ENCODE measurements around the gene PLA2G2A. TPM values are rescaled to one million over a fixed set of nuclear protein-coding genes. Genes with fewer than 3 reads are reported as not detected.

Gene PLA2G2A
- total RNA-seq, 6 experiments from 2014 or later, result 109 to 1,136 (median 151) TPM

- no peaks in the 10 kb centered on the region for H3K4me1 ChIP-seq
- no peaks in the 10 kb centered on the region for H3K36me3 ChIP-seq
- DNase-seq (no peak), ATAC-seq (no peak)
- WGBS (ENCODE audit: insufficient coverage, low coverage, low lambda C conversion rate, missing lambda C conversion rate), result 29% methylated on average over 2 of the region's 2 CpGs
- no peaks in the 10 kb centered on the region for H3K9me3 ChIP-seq
- TF ChIP-seq, protein P1, sequence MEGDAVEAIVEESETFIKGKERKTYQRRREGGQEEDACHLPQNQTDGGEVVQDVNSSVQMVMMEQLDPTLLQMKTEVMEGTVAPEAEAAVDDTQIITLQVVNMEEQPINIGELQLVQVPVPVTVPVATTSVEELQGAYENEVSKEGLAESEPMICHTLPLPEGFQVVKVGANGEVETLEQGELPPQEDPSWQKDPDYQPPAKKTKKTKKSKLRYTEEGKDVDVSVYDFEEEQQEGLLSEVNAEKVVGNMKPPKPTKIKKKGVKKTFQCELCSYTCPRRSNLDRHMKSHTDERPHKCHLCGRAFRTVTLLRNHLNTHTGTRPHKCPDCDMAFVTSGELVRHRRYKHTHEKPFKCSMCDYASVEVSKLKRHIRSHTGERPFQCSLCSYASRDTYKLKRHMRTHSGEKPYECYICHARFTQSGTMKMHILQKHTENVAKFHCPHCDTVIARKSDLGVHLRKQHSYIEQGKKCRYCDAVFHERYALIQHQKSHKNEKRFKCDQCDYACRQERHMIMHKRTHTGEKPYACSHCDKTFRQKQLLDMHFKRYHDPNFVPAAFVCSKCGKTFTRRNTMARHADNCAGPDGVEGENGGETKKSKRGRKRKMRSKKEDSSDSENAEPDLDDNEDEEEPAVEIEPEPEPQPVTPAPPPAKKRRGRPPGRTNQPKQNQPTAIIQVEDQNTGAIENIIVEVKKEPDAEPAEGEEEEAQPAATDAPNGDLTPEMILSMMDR (IDR thresholded peaks at IDR 0.05), result no peak
- TF ChIP-seq POLR2A (IDR thresholded peaks at IDR 0.05), result no peak
- intact Hi-C loops (cut with DNase I), result no loop called here
- H3K27ac ChIP-seq, result no peak overlapping the region
- no peak overlapping the region for H3K4me3 ChIP-seq
- H3K27me3 ChIP-seq, result no peaks in the 10 kb centered on the region
Observed at GRCh38 chr1:19949016-19949415, 30.4 kb downstream of the PLA2G2A start.

GRCh38 chr1:19946971-19947370, 32.4 kb downstream of the PLA2G2A start:
- TF ChIP-seq, protein P1 (IDR thresholded peaks at IDR 0.05), result no peak
- TF ChIP-seq POLR2A (IDR thresholded peaks at IDR 0.05), result no peak
- WGBS (ENCODE audit: insufficient coverage, low coverage, low lambda C conversion rate, missing lambda C conversion rate), result 54% methylated on average over 3 of the region's 3 CpGs
- Histone ChIP-seq H3K9me3 (no peaks in the 10 kb centered on the region), H3K4me1 (no peaks in the 10 kb centered on the region), H3K4me3 (no peak overlapping the region), H3K27me3 (no peaks in the 10 kb centered on the region), H3K36me3 (no peaks in the 10 kb centered on the region), H3K27ac (no peak overlapping the region)
- intact Hi-C loops (cut with DNase I), result no loop called here
- ATAC-seq (no peak), DNase-seq (no peak)

GRCh38 chr1:19946331-19946751, 33.1 kb downstream of the PLA2G2A start:
- Histone ChIP-seq H3K9me3 (no peaks in the 10 kb centered on the region), H3K4me3 (no peak overlapping the region), H3K4me1 (no peaks in the 10 kb centered on the region), H3K27me3 (no peaks in the 10 kb centered on the region), H3K36me3 (no peaks in the 10 kb centered on the region), H3K27ac (no peak overlapping the region)
- DNase-seq (no peak), ATAC-seq (no peak)
- no peak for TF ChIP-seq POLR2A (IDR thresholded peaks at IDR 0.05)
- TF ChIP-seq, protein P1 (IDR thresholded peaks at IDR 0.05), result no peak
- intact Hi-C loops (cut with DNase I), result no loop called here
- WGBS (ENCODE audit: insufficient coverage, low coverage, low lambda C conversion rate, missing lambda C conversion rate), result 23% methylated on average over 6 of the region's 6 CpGs

- H3K4me1 ChIP-seq, result no peaks in the 10 kb centered on the region
- no peaks in the 10 kb centered on the region for H3K9me3 ChIP-seq
- H3K4me3 ChIP-seq, result no peak overlapping the region
- TF ChIP-seq, protein P1 (IDR thresholded peaks at IDR 0.05), result no peak
- TF ChIP-seq POLR2A (IDR thresholded peaks at IDR 0.05), result no peak
- intact Hi-C loops (cut with DNase I), result no loop called here
- ATAC-seq (no peak), DNase-seq (no peak)
- H3K36me3 ChIP-seq, result no peaks in the 10 kb centered on the region
- H3K27ac ChIP-seq, result no peak overlapping the region
- WGBS (ENCODE audit: insufficient coverage, low coverage, low lambda C conversion rate, missing lambda C conversion rate), result 16% methylated on average over 2 of the region's 2 CpGs
- no peaks in the 10 kb centered on the region for H3K27me3 ChIP-seq
Observed at GRCh38 chr1:19945914-19946313, 33.5 kb downstream of the PLA2G2A start.

DNA sequence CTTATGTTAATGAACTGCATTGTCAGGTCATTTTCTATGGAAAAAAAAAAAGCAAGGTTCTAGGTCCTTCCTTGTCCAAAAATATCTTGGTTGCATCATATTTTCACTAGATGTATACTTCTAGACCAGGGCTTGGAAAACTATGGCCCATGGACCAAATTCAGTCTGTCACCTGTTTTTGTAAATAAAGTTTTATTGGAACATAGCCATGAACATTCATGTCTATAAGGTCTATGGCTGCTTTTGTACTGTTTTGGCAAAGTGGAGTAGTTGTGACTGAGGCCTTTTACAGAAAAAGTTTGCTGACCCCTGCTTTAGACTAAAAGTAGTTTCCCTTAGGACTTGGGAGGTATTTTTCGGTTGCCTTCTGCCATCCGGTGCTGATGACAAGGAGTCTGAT, 36.8 kb downstream of the PLA2G2A start:
- WGBS (ENCODE audit: insufficient coverage, low coverage, low lambda C conversion rate, missing lambda C conversion rate), result 86% methylated on average over 2 of the region's 2 CpGs
- ATAC-seq (no peak), DNase-seq (no peak)
- H3K4me3 ChIP-seq, result no peak overlapping the region
- H3K36me3 ChIP-seq, result no peaks in the 10 kb centered on the region
- H3K4me1 ChIP-seq, result no peaks in the 10 kb centered on the region
- no peak overlapping the region for H3K27ac ChIP-seq
- H3K9me3 ChIP-seq, result no peaks in the 10 kb centered on the region
- TF ChIP-seq, protein P1 (IDR thresholded peaks at IDR 0.05), result no peak
- TF ChIP-seq POLR2A (IDR thresholded peaks at IDR 0.05), result no peak
- H3K27me3 ChIP-seq, result no peaks in the 10 kb centered on the region
- intact Hi-C loops (cut with DNase I), result no loop called here

Data from right lobe of liver (tissue), 6 donors.